Thyroid gland (tissue), 4 donors: ENCODE measurements around the gene FAM177A1.

ENCODE experiments used
- POLR2A ChIP-seq, 2 donors: fragments of 450-650 bp; IDR thresholded peaks; one replicate each; pipeline ENCODE4 v1.6.1; 2017; ENCODE audit warnings: antibody characterized with exemption in 2 of 2, mild to moderate bottlenecking in 2 of 2, moderate library complexity in 1 of 2
- TF ChIP-seq, protein P1 (sequence below), 6 experiments: fragments of 200-600 bp in 3 of 6; fragments of 450-650 bp in 3 of 6; sonication (generic) in 3 of 6; IDR thresholded peaks; one replicate each; pipeline ENCODE4 v1.5.1; 2016 to 2019; ENCODE audit warnings: antibody characterized with exemption in 6 of 6, mild to moderate bottlenecking in 2 of 6, inconsistent platforms in 1 of 6, moderate library complexity in 1 of 6

DNA sequence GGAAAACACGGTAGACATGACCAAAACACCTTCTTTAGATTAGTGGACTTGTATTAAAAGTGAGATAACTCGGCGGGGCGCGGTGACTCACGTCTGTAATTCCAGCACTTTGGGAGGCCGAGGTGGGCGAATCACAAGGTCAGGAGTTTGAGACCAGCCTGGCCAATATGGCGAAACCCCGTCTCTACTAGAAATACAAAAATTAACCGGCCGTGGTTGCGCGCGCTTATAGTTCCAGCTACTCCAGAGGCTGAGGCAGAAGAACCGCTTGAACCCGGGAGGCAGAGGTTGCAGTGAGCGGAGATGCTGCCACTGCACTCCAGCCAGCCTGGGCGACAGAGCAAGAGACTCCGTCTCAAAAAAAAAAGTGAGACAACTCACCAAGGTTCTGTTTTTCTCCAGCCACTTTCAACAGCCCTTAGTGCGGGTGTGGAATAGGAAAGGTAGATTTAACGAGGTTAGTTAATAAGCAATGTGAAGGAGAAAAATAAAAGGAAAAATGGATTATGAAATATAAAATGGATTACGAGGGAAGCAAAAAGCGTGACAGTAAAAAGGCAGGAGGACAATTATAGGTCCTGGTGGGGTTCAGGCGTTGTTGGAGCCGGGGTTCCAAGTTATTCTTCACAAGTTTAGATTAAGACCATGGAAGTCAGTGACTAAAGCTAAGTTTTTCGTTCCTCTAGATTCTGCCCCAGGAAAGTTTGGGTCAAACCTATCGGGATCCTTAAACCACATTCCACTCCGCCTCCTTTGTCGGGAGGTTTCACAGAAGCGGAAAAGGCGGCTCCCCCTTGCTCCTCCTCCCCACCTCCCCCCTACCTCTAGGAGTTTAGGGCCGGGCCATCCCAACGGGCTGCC is 75.2 kb downstream of the FAM177A1 start:
- no peak for TF ChIP-seq POLR2A (IDR thresholded peaks at IDR 0.05)
- TF ChIP-seq, protein P1, sequence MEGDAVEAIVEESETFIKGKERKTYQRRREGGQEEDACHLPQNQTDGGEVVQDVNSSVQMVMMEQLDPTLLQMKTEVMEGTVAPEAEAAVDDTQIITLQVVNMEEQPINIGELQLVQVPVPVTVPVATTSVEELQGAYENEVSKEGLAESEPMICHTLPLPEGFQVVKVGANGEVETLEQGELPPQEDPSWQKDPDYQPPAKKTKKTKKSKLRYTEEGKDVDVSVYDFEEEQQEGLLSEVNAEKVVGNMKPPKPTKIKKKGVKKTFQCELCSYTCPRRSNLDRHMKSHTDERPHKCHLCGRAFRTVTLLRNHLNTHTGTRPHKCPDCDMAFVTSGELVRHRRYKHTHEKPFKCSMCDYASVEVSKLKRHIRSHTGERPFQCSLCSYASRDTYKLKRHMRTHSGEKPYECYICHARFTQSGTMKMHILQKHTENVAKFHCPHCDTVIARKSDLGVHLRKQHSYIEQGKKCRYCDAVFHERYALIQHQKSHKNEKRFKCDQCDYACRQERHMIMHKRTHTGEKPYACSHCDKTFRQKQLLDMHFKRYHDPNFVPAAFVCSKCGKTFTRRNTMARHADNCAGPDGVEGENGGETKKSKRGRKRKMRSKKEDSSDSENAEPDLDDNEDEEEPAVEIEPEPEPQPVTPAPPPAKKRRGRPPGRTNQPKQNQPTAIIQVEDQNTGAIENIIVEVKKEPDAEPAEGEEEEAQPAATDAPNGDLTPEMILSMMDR (IDR thresholded peaks at IDR 0.05): no peak
